HG03064 (cell line): ENCODE results near the gene DHCR7.

ENCODE experiments used
- ATAC-seq: cut with Tn5 transposase; IDR thresholded peaks from one replicate; pipeline ENCODE4 v1.9.1; 2021; ENCODE audit warnings: low read depth; ENCODE audit not compliant: unreplicated experiment

DHCR7 gene

GRCh38 chr11:71421392-71421950 lies 26.7 kb downstream of the DHCR7 start:
- no peak for ATAC-seq

GRCh38 chr11:71420455-71421241 lies 27.5 kb downstream of the DHCR7 start:
- ATAC-seq, result no peak

- no peak for ATAC-seq
Observed at GRCh38 chr11:71418643-71419042, 29.6 kb downstream of the DHCR7 start.

DNA sequence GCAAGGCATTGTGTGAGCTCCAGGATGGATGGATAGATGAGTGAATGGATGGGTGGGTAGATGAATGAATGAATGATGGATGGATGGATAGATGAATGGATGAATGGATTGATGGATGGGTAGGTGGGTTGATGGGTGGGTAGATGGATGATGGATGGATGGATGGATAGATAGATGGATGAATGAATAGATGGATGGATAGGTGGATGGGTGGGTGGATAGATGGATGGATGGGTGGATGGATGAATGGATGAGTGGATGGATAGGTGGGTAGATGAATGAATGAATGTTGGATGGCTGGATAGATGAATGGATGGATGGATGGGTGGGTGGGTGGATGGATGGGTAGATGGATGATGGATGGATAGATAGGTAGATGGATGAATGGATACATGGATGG lies 33.5 kb downstream of the DHCR7 start:
- ATAC-seq, result no peak

DNA sequence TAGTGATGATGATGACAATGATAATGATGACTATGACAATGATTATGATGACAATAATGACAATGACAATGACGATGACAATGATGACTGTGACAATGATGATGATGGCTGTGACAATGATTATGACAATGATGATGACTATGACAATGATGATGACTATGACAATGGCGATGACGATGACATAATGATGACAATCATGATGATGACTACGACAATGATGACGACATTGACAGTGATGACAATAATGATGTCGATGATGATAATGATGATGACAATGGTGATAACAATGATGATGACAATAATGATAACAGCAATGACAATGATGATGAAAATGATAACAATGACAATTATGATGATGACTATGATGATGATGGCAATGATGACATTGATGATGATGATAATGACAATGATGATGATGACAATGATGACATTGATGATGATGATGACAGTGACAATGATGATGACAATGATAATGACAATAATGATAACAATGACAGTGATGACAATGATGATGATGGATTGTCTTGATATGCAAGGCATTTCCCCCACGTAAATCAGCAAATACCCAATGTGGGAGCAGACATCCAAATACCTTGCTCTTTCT lies 37.7 kb downstream of the DHCR7 start:
- ATAC-seq, result no peak

DNA sequence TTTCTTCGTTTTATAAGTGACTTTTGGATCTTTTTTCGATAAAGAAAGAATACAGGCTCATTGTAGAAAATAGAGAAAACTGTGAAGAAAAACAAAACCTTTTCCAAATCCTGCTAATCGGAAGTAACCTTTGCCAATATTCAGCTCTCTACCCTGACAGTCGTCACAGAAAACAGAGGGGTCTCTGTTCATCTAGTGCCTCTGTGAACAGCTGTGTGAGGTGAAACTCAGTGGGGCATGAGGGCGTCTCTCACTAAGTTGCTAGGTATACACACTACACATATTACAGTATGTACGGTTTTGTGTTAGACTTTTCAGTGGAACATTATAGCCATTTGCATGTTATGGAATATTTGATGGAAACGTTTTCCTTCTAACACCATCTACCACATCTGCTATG lies 39.4 kb downstream of the DHCR7 start:
- ATAC-seq, result no peak

DNA sequence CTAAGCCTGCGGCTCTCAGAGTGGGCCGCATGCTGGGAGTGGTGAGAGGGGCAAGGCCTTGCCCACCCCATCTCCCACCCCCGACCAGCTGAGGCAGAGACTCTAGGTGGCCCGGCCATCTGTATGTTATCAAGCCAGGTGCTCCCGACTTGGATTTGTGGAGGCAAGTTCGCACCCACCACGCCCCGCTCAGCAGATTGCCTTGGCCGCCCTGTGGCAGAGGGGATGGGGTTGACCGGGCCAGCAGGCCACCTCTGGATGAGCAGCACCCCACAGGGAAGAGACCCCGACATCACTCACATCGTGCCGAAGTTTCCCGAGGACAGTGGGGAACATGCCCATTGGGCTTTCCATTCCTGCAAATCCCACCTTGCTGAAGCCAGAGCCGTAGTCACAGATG lies 40.8 kb downstream of the DHCR7 start:
- ATAC-seq, result no peak

- no peak for ATAC-seq
Observed at GRCh38 chr11:71406681-71407080, 41.5 kb downstream of the DHCR7 start.

DNA sequence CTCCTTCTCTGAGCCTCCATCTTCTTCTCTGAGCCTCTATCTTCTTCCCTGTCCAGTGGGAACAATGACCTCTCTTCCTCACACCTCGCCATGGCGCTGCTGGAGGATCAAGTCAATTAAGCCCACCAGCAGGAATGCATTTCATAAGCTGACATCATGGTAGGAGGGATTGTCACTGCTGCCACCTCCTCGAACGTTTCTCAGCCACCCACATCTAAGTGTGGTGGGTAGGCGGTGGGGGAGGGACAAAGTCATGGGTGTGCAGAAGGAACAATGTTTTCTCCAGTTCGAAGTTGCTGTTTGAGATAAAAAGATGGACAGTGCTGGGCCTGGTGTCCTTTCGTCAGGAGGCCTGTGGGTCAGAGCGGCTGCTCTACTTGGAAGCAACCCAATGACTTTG lies 44.0 kb downstream of the DHCR7 start:
- ATAC-seq, result no peak

DNA sequence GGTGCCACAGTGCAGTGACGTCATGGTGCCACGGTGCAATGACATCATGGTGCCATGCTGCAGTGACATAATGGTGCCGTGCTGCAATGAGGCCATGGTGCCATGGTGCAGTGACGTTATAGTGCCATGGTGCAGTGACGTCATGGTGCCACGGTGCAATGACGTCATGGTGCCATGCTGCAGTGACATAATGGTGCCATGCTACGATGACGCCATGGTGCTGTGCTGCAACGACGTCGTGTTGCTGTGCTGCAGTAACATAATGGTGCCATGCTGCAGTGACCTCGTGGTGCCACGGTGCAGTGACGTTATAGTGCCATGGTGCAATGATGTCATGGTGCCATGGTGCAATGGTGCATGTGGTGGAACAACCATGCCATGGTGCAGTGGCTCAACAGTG lies 45.3 kb downstream of the DHCR7 start:
- no peak for ATAC-seq

- no peak for ATAC-seq
Observed at GRCh38 chr11:71400216-71400615, 48.0 kb downstream of the DHCR7 start.

- ATAC-seq, result no peak
Observed at GRCh38 chr11:71399341-71399740, 48.9 kb downstream of the DHCR7 start.

- no peak for ATAC-seq
Observed at GRCh38 chr11:71397961-71398360, 50.2 kb downstream of the DHCR7 start.

DNA sequence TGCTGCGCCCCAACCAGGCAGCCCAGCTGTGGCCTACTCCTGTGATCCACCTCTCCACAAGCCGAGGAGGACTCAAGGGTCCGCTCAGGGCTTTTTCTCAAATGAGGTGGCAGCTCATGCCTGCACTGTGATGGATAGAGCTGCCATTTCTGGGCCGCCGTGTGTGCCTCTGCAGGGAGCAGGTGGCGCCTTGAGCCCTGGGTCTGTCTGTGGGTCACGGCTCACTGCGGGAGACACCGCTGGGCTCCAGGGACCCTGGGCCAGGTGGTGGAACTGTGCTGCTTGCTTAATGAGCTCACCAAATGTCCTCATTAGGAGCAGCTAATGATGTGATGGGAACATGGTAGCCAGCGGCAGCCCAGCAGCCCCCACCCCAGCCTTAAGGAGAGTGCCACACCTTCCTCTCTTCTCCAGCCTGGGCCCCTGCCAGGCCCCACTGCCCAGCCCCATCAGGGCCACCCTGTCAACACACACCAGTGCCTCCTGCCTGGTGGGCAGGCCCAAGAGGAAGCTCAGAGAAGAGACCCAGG lies 50.8 kb downstream of the DHCR7 start:
- ATAC-seq, result no peak

- ATAC-seq, result no peak
Observed at GRCh38 chr11:71396548-71397123, 51.6 kb downstream of the DHCR7 start.

DNA sequence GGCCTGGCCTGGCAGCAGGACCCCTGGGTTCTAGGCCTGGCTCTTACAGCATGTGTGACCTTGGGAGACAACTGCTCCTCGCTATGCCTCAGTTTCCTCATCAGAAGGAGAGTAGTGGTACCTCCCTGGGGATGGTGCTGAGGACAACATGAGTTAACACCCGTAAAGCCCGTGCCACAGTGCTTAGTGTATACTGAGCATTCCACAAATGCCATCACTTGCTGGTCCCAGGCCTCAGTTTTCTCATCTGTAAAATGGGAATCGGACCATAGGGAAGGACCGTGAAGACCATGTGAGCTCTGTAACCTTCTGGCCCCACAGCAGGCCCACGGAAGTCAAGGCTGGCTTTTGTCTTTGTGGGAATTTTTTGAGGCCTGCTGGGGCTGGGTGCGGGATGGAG lies 52.4 kb downstream of the DHCR7 start:
- no peak for ATAC-seq

DNA sequence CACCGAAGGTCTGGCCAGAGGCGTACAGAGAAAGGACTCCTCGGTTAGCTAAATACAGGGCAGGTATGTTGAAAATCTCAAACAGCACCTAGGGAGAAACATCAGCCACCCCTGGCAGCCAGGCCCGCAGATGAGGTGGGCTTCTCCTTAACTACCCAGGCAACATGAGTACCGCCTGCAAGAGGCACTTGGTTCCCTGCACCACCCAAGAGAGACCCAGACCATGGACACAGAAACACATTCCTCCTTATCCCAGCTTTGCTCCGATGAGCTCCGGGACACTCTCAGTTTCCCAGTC lies 53.0 kb downstream of the DHCR7 start:
- ATAC-seq, result no peak

- ATAC-seq, result no peak
Observed at GRCh38 chr11:71393283-71393682, 54.9 kb downstream of the DHCR7 start.

DNA sequence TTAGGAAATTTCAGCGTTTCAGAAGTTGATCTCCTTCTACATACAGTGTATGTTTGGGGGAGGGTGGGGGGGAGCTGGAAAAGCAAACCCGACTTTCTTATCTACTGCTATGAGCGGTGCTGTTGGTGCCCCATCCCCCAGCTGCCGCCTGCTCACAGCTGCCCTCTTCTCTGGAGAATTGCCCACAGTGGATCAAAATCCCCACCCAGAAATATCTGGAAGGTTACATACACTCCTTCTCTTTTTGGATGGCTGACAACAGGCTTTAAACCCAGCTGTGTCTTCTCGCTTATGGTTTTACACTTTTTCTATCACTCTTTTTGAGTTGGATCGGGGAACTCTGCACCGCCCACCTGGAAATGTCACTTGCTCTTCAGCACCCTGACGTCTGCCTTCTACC lies 56.4 kb downstream of the DHCR7 start:
- ATAC-seq, result no peak

- no peak for ATAC-seq
Observed at GRCh38 chr11:71391352-71391751, 56.8 kb downstream of the DHCR7 start.

DNA sequence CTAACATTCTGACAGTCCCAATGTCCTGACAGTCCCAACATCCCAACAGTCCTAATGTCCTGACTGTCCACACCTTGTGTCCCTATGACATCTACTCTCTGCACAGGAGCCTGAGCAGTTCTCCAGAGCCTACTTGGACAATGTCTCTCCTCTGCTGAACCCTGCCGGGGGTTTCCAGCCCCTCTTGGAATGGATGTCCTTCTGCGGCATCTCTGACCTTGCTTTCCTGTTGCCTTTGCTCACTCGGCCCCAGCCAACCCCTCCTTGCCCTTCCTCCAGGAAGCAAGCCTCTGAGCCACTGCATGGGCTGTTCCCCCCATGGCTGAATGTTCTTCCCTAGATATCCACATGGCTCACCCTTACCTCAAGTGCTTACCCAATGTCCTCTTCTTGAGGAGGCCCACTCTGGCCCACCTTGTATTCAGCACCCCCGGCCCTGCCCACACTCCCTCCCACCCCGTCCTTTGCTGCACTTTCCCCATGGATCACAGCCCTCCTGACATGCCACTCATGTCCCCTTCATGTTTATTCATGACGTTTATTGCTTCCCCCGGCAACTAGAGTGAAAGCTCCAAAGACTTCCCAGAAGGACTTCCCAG lies 59.5 kb downstream of the DHCR7 start:
- ATAC-seq, result no peak
